Uterus (tissue), 2 donors: Measurements from ENCODE around the gene P3H2.

ENCODE experiments used
- POLR2A ChIP-seq, 2 donors: fragments of 450-650 bp; IDR thresholded peaks; one replicate each; pipeline ENCODE4 v1.6.1; 2016; ENCODE audit warnings: antibody characterized with exemption in 2 of 2, mild to moderate bottlenecking in 1 of 2, moderate library complexity in 1 of 2
- TF ChIP-seq, protein P1 (sequence below), 4 experiments: fragments of 200-600 bp in 2 of 4; fragments of 450-650 bp in 2 of 4; sonication (generic) in 2 of 4; IDR thresholded peaks; one replicate each; pipeline ENCODE4 v1.5.1; 2016 to 2019; ENCODE audit warnings: antibody characterized with exemption in 4 of 4, mild to moderate bottlenecking in 2 of 4, moderate library complexity in 1 of 4

- TF ChIP-seq, protein P1, sequence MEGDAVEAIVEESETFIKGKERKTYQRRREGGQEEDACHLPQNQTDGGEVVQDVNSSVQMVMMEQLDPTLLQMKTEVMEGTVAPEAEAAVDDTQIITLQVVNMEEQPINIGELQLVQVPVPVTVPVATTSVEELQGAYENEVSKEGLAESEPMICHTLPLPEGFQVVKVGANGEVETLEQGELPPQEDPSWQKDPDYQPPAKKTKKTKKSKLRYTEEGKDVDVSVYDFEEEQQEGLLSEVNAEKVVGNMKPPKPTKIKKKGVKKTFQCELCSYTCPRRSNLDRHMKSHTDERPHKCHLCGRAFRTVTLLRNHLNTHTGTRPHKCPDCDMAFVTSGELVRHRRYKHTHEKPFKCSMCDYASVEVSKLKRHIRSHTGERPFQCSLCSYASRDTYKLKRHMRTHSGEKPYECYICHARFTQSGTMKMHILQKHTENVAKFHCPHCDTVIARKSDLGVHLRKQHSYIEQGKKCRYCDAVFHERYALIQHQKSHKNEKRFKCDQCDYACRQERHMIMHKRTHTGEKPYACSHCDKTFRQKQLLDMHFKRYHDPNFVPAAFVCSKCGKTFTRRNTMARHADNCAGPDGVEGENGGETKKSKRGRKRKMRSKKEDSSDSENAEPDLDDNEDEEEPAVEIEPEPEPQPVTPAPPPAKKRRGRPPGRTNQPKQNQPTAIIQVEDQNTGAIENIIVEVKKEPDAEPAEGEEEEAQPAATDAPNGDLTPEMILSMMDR (IDR thresholded peaks at IDR 0.05): no peak
- TF ChIP-seq POLR2A (IDR thresholded peaks at IDR 0.05): no peak
These were observed 60.4 kb downstream of the P3H2 start for GRCh38 chr3:190060192-190060775.
